ENCODE results near the gene ACLY.

DNA sequence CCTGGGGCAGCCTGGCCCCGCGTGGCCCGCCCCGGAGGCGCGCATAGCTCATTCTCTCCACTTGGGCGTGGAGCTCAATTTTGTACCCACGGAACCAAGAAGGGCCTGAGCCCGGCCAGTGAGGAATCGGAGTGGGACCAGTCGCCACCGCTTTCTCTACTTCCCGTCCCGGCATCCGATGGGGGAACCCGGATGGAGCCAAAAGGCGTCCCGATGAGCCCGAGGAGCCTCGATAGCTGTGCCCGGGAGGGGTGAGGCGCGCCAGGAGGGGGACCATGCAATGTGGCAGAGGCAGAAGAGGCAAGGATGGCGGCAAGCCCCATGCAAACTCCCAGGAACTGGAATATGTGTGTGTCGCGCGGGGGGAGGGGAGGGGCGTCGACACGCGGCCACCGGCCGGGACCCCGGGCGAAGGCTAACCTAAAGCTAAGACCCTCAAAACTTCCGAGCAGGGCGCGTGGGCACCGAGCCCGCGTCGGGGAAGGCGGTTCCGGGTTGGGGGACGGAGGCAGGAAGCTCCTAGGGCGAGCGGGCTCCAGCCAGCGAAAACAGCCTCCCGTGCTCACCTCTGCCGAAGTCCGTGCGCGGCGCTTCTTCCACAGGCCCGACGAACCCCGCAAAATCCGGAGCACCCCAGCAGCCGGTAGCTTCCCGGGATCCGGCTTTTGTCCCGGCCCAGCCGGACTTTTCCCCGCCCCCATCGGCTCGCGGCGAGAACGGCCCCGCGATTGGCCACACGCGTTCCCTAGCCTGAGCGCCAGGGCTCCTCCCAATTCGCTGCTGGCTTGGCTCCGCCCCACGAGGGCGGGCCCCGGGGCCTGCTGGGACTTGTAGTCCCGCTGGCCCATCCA lies at the start of gene ACLY:
- peak in 1 of 2 donors; percentile 53 for TF ChIP-seq POLR2A (IDR thresholded peaks at IDR 0.05)
- TF ChIP-seq, protein P1, sequence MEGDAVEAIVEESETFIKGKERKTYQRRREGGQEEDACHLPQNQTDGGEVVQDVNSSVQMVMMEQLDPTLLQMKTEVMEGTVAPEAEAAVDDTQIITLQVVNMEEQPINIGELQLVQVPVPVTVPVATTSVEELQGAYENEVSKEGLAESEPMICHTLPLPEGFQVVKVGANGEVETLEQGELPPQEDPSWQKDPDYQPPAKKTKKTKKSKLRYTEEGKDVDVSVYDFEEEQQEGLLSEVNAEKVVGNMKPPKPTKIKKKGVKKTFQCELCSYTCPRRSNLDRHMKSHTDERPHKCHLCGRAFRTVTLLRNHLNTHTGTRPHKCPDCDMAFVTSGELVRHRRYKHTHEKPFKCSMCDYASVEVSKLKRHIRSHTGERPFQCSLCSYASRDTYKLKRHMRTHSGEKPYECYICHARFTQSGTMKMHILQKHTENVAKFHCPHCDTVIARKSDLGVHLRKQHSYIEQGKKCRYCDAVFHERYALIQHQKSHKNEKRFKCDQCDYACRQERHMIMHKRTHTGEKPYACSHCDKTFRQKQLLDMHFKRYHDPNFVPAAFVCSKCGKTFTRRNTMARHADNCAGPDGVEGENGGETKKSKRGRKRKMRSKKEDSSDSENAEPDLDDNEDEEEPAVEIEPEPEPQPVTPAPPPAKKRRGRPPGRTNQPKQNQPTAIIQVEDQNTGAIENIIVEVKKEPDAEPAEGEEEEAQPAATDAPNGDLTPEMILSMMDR (IDR thresholded peaks at IDR 0.05) = no peak
- TF ChIP-seq POLR2AphosphoS5 (IDR thresholded peaks at IDR 0.05) = peak in 2 of 3 donors; percentile 32 to 35

Measured in suprapubic skin (tissue), 4 donors.